CD8-positive, alpha-beta memory T cell (primary cell): ENCODE data around the gene OTOP2. TPM values are rescaled to one million over a fixed set of nuclear protein-coding genes. Genes with fewer than 3 reads are reported as not detected.
"Not testable (repeated sequence)": the region's sequence is repeated elsewhere in the genome, so short reads cannot be mapped to it uniquely, and the experiment has no call there.

Experiments used
- CTCF ChIA-PET: fragments of 350-600 bp; sonication (Branson Sonifier 250); formaldehyde crosslinking; loops from one replicate; lab custom pipeline; 2021; ENCODE audit warnings: antibody characterized with exemption; lab: Charles Lee
- POLR2A ChIA-PET: fragments of 350-600 bp; sonication (Branson Sonifier 250); formaldehyde crosslinking; loops from one replicate; lab custom pipeline; 2021; ENCODE audit warnings: antibody characterized with exemption; lab: Charles Lee
- DNase-seq, 5 donors: peaks; one replicate each; pipeline versions ENCODE4 v3.0.0 to v3.0.0-alpha.2; 2020 to 2022; ENCODE audit warnings: mixed read lengths in 1 of 5
- H3K27ac ChIP-seq: one replicate; pipeline ENCODE4 v1.7.0; 2013; ENCODE audit warnings: low read depth, mild to moderate bottlenecking, low read length, moderate library complexity
- H3K27me3 ChIP-seq: 2 replicates; pipeline ENCODE4 v1.7.0; 2013; ENCODE audit warnings: low read length, mild to moderate bottlenecking; ENCODE audit not compliant: insufficient read depth, poor library complexity, severe bottlenecking
- H3K36me3 ChIP-seq: 2 replicates; pipeline ENCODE4 v1.7.0; 2013; ENCODE audit warnings: mild to moderate bottlenecking, low read length, moderate library complexity; ENCODE audit not compliant: insufficient read depth
- H3K4me1 ChIP-seq: 2 replicates; pipeline ENCODE4 v1.7.0; 2013; ENCODE audit warnings: mild to moderate bottlenecking, low read length, moderate library complexity; ENCODE audit not compliant: insufficient read depth
- H3K4me3 ChIP-seq: 2 replicates; pipeline ENCODE4 v1.7.0; 2013; ENCODE audit warnings: mild to moderate bottlenecking, low read length
- H3K9me3 ChIP-seq: 2 replicates; pipeline ENCODE4 v1.7.0; 2013; ENCODE audit warnings: mild to moderate bottlenecking, low read length
- H3K27ac Mint-ChIP-seq, 8 donors: one replicate each; pipeline ENCODE4 v1.8.0; 2020 to 2021; ENCODE audit warnings: mixed read lengths in 8 of 8, mild to moderate bottlenecking in 6 of 8, inconsistent platforms in 3 of 8, moderate library complexity in 3 of 8
- H3K27me3 Mint-ChIP-seq, 2 donors: one replicate each; pipeline ENCODE4 v1.8.0; 2020 to 2021; ENCODE audit warnings: mixed read lengths in 2 of 2, mild to moderate bottlenecking in 1 of 2, moderate library complexity in 1 of 2
- H3K36me3 Mint-ChIP-seq, 3 donors: one replicate each; pipeline ENCODE4 v1.8.0; 2020 to 2021; ENCODE audit warnings: mixed read lengths in 3 of 3, inconsistent platforms in 1 of 3, mild to moderate bottlenecking in 1 of 3
- H3K4me1 Mint-ChIP-seq, 3 donors: one replicate each; pipeline ENCODE4 v1.8.0; 2020 to 2021; ENCODE audit warnings: mixed read lengths in 3 of 3, inconsistent platforms in 1 of 3, mild to moderate bottlenecking in 1 of 3
- H3K4me3 Mint-ChIP-seq, 7 donors: one replicate each; pipeline ENCODE4 v1.8.0; 2020 to 2021; ENCODE audit warnings: mixed read lengths in 7 of 7, mild to moderate bottlenecking in 6 of 7, moderate library complexity in 4 of 7, inconsistent platforms in 2 of 7
- H3K9me3 Mint-ChIP-seq, 5 donors: one replicate each; pipeline ENCODE4 v1.8.0; 2020 to 2022; ENCODE audit warnings: mixed read lengths in 5 of 5, mild to moderate bottlenecking in 3 of 5, moderate library complexity in 2 of 5, inconsistent platforms in 1 of 5
- polyA plus RNA-seq: library from polyadenylated mRNA; unstranded; fragments of 300-500 nt; fragmentation: Illumina TruSeq; gene quantifications from one replicate; pipeline ENCODE4 v1.2.3, GENCODE V29; 2021
- total RNA-seq, 2 experiments: library from RNA; stranded (reverse); gene quantifications; one replicate each; pipeline ENCODE4 v1.2.3, GENCODE V29; 2021

Gene OTOP2
- total and polyA plus RNA-seq, 3 experiments from 2014 or later = not detected

GRCh38 chr17:74975943-74976342 is 51.9 kb downstream of the OTOP2 start:
- ChIA-PET POLR2A (interaction anchor here (0.9 kb wide), 1 partner anchor 58 kb away, joined by 3 read pairs; no protein-coding TSS in a partner anchor), CTCF (interaction anchor here (0.7 to 8.4 kb wide), 3 partner anchors 16 to 37 kb away, joined by 3 to 84 read pairs (median 3); partner anchors contain the start of gene MRPL58)
- H3K36me3 Mint-ChIP-seq = peaks cover 0 to 1% (median 0%) of the 10 kb centered on the region in 3 donors
- Histone ChIP-seq H3K27ac (no peak overlapping the region), H3K9me3 (no peaks in the 10 kb centered on the region), H3K36me3 (no peaks in the 10 kb centered on the region), H3K27me3 (peaks cover 11% of the 10 kb centered on the region), H3K4me3 (no peak overlapping the region), H3K4me1 (peaks cover 17% of the 10 kb centered on the region)
- H3K4me3 Mint-ChIP-seq = no peak overlapping the region
- no peak for DNase-seq
- no peaks in the 10 kb centered on the region for H3K9me3 Mint-ChIP-seq
- peaks cover 6 to 17% (median 8%) of the 10 kb centered on the region in 3 donors for H3K4me1 Mint-ChIP-seq
- no peak overlapping the region for H3K27ac Mint-ChIP-seq
- peaks cover 5 to 22% of the 10 kb centered on the region in 2 donors for H3K27me3 Mint-ChIP-seq

GRCh38 chr17:74977802-74978201 is 53.7 kb downstream of the OTOP2 start:
- no peak overlapping the region for H3K27ac Mint-ChIP-seq
- H3K27me3 Mint-ChIP-seq = peaks cover 7 to 22% of the 10 kb centered on the region in 2 donors
- no peak overlapping the region for H3K27ac ChIP-seq
- H3K36me3 Mint-ChIP-seq = peaks cover 0 to 1% (median 0%) of the 10 kb centered on the region in 3 donors
- peak overlapping the region in 1 of 7 donors; percentile 48 for H3K4me3 Mint-ChIP-seq
- no peak for DNase-seq
- H3K4me1 Mint-ChIP-seq = peaks cover 16 to 22% (median 18%) of the 10 kb centered on the region in 3 donors
- H3K36me3 ChIP-seq = no peaks in the 10 kb centered on the region
- H3K9me3 Mint-ChIP-seq = no peaks in the 10 kb centered on the region
- no peak overlapping the region for H3K4me3 ChIP-seq
- peaks cover 11% of the 10 kb centered on the region for H3K27me3 ChIP-seq
- ChIA-PET CTCF (interaction anchor here (3.7 kb wide), 1 partner anchor 17 kb away, joined by 12 read pairs; no protein-coding TSS in a partner anchor), POLR2A (no interaction called here)
- no peaks in the 10 kb centered on the region for H3K9me3 ChIP-seq
- H3K4me1 ChIP-seq = peaks cover 20% of the 10 kb centered on the region

DNA sequence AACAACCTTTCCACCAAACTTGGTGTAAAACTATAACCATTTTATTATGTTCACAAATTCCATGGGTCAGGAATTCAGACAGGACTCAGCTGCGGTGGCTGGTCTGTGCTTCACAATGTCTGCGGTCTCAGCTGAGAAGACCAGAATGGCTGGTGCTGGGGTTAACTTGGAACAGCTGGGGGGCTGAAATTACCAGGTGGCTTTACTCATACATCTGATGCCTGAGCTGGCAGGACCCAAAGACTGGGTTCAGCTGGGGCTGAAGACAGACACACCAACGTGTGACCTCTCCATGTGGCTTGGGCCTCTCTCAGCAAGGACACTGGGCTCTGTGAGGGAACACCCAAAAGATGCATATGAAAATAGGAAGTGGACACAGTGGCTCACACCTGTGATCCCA is 54.2 kb downstream of the OTOP2 start:
- Mint-ChIP-seq H3K9me3 (no peaks in the 10 kb centered on the region), H3K27me3 (peaks cover 7 to 18% of the 10 kb centered on the region in 2 donors), H3K36me3 (no peaks in the 10 kb centered on the region), H3K4me1 (peaks cover 12 to 19% (median 14%) of the 10 kb centered on the region in 3 donors), H3K27ac (no peak overlapping the region), H3K4me3 (no peak overlapping the region)
- Histone ChIP-seq H3K27me3 (peaks cover 6% of the 10 kb centered on the region), H3K4me3 (no peak overlapping the region), H3K9me3 (no peaks in the 10 kb centered on the region), H3K4me1 (peaks cover 16% of the 10 kb centered on the region), H3K27ac (no peak overlapping the region), H3K36me3 (no peaks in the 10 kb centered on the region)
- DNase-seq = no peak
- ChIA-PET CTCF (interaction anchor here (3.7 kb wide), 1 partner anchor 17 kb away, joined by 12 read pairs; no protein-coding TSS in a partner anchor), POLR2A (interaction anchor here (0.6 kb wide), 1 partner anchor 312 kb away, joined by 3 read pairs; no protein-coding TSS in a partner anchor)

- POLR2A ChIA-PET = interaction anchor here (0.6 kb wide), 1 partner anchor 314 kb away, joined by 4 read pairs; no protein-coding TSS in a partner anchor
Measured at GRCh38 chr17:74979408-74980146, 55.5 kb downstream of the OTOP2 start.

DNA sequence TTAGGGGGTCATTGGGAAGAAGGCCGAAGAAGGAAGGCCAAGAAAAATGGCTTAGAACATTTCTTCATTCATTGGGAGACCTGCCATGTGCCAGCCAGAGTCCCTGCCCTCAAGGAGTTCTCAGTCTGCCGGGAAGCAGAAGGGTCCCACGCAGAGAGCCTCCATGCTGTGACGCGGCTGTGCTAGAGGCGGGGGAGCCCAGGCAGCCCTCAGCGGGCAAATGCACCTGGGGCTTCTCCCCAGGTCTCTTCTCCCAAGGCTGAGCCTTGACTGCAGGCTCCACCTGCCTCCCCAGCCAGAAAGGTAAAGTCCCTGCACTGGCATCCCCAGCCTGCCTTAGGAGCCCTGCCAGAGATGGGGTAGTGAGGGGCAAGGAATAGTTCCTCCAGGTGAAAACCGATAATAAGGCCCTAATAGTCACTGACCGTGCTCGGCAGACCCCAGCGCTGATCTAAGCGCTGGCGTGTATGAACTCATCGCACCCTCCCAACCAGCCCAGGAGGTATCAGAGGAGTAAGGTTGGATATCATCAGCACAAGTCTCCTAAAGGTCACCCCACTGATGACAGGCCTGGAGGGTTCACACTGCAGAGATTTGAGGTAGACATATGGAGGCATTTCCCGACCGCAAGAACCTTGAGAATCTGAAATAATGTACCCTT is 57.4 kb downstream of the OTOP2 start:
- H3K9me3 Mint-ChIP-seq = no peaks in the 10 kb centered on the region
- H3K4me3 ChIP-seq = peak overlapping the region; percentile 66
- peak overlapping the region; percentile 78 to 92 (median 91) for H3K4me3 Mint-ChIP-seq
- H3K27me3 Mint-ChIP-seq = peaks cover 3 to 4% of the 10 kb centered on the region in 2 donors
- H3K27ac ChIP-seq = peak overlapping the region; percentile 57
- H3K36me3 ChIP-seq = no peaks in the 10 kb centered on the region
- DNase-seq = no peak
- peaks cover 14% of the 10 kb centered on the region for H3K4me1 ChIP-seq
- H3K9me3 ChIP-seq = no peaks in the 10 kb centered on the region
- CTCF ChIA-PET = interaction anchor here (1.6 to 3.7 kb wide), 2 partner anchors 21 to 25 kb away, joined by 4 to 12 read pairs; no protein-coding TSS in a partner anchor
- peaks cover 13 to 18% (median 14%) of the 10 kb centered on the region in 3 donors for H3K4me1 Mint-ChIP-seq
- peaks cover 3% of the 10 kb centered on the region for H3K27me3 ChIP-seq
- no peaks in the 10 kb centered on the region for H3K36me3 Mint-ChIP-seq
- H3K27ac Mint-ChIP-seq = peak overlapping the region; percentile 43 to 96 (median 88)
- POLR2A ChIA-PET = no interaction called here

More at GRCh38 chr17:74979408-74980146, 55.5 kb downstream of the OTOP2 start:
- CTCF ChIA-PET = interaction anchor here (0.9 to 3.7 kb wide), 3 partner anchors 19 to 127 kb away, joined by 3 to 12 read pairs (median 4); no protein-coding TSS in a partner anchor
- Histone ChIP-seq H3K4me3 (no peak overlapping the region), H3K27ac (no peak overlapping the region), H3K9me3 (no peaks in the 10 kb centered on the region), H3K4me1 (peaks cover 14% of the 10 kb centered on the region), H3K36me3 (no peaks in the 10 kb centered on the region), H3K27me3 (peaks cover 3% of the 10 kb centered on the region)
- no peaks in the 10 kb centered on the region for H3K36me3 Mint-ChIP-seq
- H3K4me3 Mint-ChIP-seq = peak overlapping the region in 3 of 7 donors; percentile 19 to 51 (median 29)
- peaks cover 12 to 18% (median 14%) of the 10 kb centered on the region in 3 donors for H3K4me1 Mint-ChIP-seq
- H3K27ac Mint-ChIP-seq = peak overlapping the region in 2 of 8 donors; percentile 29 to 82
- DNase-seq = no peak
- H3K27me3 Mint-ChIP-seq = peaks cover 5 to 14% of the 10 kb centered on the region in 2 donors
- no peaks in the 10 kb centered on the region for H3K9me3 Mint-ChIP-seq

DNA sequence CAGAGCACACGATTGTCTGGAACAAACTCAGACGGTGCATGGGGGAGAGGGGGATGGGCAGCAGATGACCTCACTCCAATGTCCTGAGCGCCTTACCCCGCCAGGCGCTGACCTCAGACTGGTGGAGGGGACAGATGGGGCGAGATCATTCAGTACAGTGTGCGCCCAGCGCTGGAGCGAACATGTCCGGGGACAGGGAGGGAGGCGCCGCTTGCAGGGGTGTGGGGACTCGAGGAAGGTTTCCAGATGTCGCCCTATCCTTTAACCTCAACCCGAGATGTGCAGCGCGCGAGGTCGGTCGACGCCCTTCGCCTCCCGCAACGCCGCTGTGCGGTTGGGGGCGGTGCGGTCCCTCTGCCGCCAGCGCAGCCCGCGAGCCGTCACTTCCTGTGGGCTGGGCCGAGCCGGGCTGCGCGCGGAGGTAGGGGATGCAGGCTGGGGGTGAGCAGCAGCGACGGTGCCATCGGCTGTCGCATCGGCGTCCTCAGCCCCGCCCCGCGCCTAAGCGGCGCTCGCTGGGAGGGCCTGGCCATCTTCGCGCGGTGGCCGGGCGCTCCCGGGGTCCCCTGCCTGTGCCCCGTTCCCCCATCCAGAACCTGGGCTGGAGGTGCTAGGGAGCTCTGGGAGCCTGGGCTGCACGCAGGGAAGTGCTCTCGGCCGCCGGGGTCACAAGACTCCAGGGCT is 58.0 kb downstream of the OTOP2 start:
- Histone ChIP-seq H3K27me3 (peaks cover 3% of the 10 kb centered on the region), H3K9me3 (no peaks in the 10 kb centered on the region), H3K36me3 (no peaks in the 10 kb centered on the region), H3K27ac (peak overlapping the region; percentile 57), H3K4me3 (peak overlapping the region; percentile 66), H3K4me1 (peaks cover 18% of the 10 kb centered on the region)
- POLR2A ChIA-PET = interaction anchor here (0.5 kb wide), 1 partner anchor 198 kb away, joined by 3 read pairs; no protein-coding TSS in a partner anchor
- H3K9me3 Mint-ChIP-seq = no peaks in the 10 kb centered on the region
- no peaks in the 10 kb centered on the region for H3K36me3 Mint-ChIP-seq
- H3K4me3 Mint-ChIP-seq = peak overlapping the region; percentile 78 to 92 (median 91)
- CTCF ChIA-PET = interaction anchor here (1.8 to 1.9 kb wide), 3 partner anchors 20 to 54 kb away, joined by 5 to 8 read pairs (median 5); partner anchors contain the start of gene MRPL58
- peaks cover 15 to 25% (median 20%) of the 10 kb centered on the region in 3 donors for H3K4me1 Mint-ChIP-seq
- peak; percentile 75 to 87 (median 85) for DNase-seq
- H3K27me3 Mint-ChIP-seq = peaks cover 1 to 4% of the 10 kb centered on the region in 2 donors
- H3K27ac Mint-ChIP-seq = peak overlapping the region; percentile 80 to 96 (median 93)

- not testable (repeated sequence) for H3K27me3 ChIP-seq, H3K27me3 Mint-ChIP-seq, H3K36me3 ChIP-seq, DNase-seq, H3K9me3 ChIP-seq, H3K9me3 Mint-ChIP-seq, H3K36me3 Mint-ChIP-seq
- POLR2A ChIA-PET = interaction anchor here (0.5 kb wide), 1 partner anchor 197 kb away, joined by 3 read pairs; no protein-coding TSS in a partner anchor
- Mint-ChIP-seq H3K4me1 (peaks cover 18 to 28% (median 23%) of the 10 kb centered on the region in 3 donors), H3K27ac (peak overlapping the region; percentile 70 to 93 (median 87)), H3K4me3 (peak overlapping the region; percentile 73 to 92 (median 91))
- CTCF ChIA-PET = interaction anchor here (1.8 to 1.9 kb wide), 3 partner anchors 21 to 53 kb away, joined by 5 to 8 read pairs (median 5); partner anchors contain the start of gene MRPL58
- Histone ChIP-seq H3K4me1 (peaks cover 19% of the 10 kb centered on the region), H3K4me3 (peak overlapping the region; percentile 66), H3K27ac (peak overlapping the region; percentile 57)
Measured at GRCh38 chr17:74982663-74983313, 58.7 kb downstream of the OTOP2 start.
